NCI-H69 (cell line): ENCODE results near the gene SLC17A2.
"Not testable (repeated sequence)": the region's sequence is repeated elsewhere in the genome, so short reads cannot be mapped to it uniquely, and the experiment has no call there.

Experiments
- DNase-seq: peaks from one replicate; lab custom pipeline; 2025; lab: John Stamatoyannopoulos, UW

The SLC17A2 gene

DNA sequence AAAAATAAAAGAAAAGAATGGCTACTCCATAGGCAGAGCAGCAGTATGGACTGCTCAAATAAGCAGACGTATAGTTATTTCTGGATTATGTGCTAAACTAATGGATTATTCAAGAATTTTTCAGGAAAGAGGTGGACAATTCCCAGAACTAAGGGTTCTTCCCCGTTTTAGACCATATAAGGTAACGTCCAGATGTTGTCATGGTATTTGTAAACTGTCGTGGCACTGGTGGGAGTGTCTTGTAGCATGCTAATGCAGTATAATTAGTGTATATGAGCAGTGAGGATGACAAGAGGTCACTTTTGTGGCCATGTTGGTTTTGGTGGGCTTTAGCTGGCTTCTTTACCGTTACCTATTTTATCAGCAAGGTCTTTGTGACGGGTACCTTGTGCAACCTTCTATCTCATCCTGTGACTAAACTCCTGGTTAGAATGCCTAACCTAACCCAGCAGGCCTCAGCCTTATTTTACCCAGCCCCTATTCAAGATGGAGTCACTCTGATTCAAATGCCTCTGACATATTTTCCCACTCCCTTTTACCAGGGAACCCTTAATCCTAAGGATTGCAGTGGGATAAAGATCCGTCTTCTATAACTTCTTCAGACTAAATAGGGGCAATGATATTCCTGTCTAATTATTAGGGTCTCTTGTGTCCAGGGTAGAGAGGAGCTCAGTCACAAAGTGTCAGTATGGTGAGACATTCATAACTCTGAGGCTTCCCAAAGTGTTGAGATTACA, 21.0 kb upstream of the SLC17A2 start:
- no peak for DNase-seq

GRCh38 chr6:25950297-25950696, 19.8 kb upstream of the SLC17A2 start:
- DNase-seq: no peak

DNA sequence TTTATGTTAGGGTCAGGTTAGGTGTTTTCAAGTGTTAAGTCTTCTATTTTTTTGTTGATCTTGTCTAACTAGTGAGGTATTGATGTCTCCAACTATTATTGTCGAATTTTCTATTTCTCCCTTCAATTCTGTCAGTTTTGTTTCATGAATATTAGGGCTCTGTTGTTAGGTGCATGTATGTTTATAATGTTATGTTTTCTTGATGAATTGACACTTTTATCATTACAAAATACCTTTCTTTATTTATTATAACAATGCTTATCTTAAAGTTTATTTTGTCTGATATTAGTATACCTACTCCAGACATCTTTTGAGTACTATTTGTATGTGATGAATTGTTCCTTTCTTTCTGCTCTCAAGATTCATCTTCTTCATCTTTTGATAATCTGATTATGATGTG, 19.2 kb upstream of the SLC17A2 start:
- no peak for DNase-seq

DNA sequence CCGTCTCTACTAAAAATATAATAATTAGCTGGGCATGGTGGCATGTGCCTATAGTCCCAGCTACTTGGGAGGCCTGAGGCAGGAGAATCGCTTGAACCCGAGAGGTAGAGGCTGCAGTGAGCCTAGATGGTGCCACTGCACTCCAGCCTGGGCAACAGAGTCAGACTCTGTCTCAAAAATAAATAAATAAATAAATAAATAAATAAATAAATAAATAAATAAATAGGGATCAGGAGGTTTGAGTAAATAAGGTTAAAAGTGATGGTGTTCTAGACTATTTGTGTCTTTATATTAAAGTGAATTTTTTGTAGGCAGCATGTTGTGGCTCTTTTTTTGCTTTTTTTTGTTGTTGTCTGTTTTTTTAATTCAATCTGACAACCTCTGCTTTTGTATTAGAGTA, 17.0 kb upstream of the SLC17A2 start:
- DNase-seq: not testable (repeated sequence)

GRCh38 chr6:25946631-25947030, 16.1 kb upstream of the SLC17A2 start:
- no peak for DNase-seq

- DNase-seq: not testable (repeated sequence)
Observed at GRCh38 chr6:25945738-25946137, 15.2 kb upstream of the SLC17A2 start.

GRCh38 chr6:25944688-25945574, 14.4 kb upstream of the SLC17A2 start:
- no peak for DNase-seq

GRCh38 chr6:25943887-25944286, 13.4 kb upstream of the SLC17A2 start:
- DNase-seq: no peak

GRCh38 chr6:25942561-25943147, 12.2 kb upstream of the SLC17A2 start:
- DNase-seq: peak; percentile 55

GRCh38 chr6:25939593-25939992, 9.1 kb upstream of the SLC17A2 start:
- no peak for DNase-seq

DNA sequence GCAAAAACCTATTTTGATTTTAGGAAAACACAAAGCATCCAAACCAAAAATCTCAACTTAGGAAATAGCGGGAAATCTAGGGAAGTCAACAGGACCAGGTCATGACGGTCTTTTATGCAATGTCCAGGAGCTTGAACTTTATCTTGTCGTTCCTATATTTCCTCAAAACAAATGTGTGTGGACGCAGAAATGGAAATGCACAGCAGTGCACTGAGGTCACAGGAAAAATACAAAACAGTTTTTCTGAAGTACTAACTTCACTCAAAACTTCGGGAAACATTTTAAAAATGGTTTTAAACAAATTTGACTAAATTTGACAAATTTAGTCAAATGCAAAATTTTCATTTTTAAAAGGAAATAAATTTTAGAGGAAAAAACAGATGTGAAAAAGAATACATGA, 5.5 kb upstream of the SLC17A2 start:
- no peak for DNase-seq

DNA sequence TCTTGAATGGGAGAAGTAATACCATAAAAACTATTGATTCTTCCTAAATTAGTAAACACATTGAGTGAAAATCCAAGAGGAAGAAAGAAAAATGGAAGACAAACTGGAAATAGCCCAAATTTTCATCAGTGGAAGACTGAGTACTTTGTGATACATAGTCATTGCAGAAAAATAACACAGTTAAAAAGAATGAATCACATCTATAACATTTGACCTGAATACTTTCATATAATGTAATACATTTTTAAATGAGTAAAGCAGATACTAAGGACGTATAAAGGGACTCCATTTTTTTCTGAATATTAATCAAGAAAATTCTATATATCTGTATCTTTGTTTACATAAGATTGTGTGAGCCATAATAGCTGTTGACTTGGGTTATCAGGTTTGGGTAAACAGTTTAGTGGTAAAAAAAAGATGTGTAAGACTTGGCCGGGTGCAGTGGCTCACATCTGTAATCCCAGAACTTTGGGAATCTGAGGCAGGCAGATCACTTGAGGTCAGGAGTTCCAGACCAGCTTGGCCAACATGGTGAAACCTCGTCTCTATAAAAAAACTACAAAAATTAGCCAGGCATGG, 4.3 kb upstream of the SLC17A2 start:
- DNase-seq: no peak

- no peak for DNase-seq
Observed at GRCh38 chr6:25934156-25934555, 3.7 kb upstream of the SLC17A2 start.

DNA sequence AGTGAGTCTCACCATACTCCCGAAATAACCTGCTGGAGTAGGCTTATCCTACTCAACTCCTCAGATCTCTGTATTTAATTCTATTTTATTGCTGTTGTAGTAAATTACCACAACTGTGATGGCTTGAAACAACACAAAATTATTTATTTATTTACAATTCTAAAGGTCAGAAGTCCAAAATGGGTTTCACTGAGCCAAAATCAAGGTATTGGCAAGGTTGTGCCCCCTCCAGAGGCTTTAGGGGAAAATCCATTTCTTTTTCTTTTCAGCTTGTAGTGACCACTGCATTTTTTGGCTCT, 869 bp upstream of the SLC17A2 start:
- DNase-seq: no peak

- not testable (repeated sequence) for DNase-seq
Observed at GRCh38 chr6:25929785-25930184, 706 bp downstream of the SLC17A2 start.

GRCh38 chr6:25928562-25929324, 1.7 kb downstream of the SLC17A2 start:
- DNase-seq: no peak

- DNase-seq: no peak
Observed at GRCh38 chr6:25927756-25928216, 2.7 kb downstream of the SLC17A2 start.

DNA sequence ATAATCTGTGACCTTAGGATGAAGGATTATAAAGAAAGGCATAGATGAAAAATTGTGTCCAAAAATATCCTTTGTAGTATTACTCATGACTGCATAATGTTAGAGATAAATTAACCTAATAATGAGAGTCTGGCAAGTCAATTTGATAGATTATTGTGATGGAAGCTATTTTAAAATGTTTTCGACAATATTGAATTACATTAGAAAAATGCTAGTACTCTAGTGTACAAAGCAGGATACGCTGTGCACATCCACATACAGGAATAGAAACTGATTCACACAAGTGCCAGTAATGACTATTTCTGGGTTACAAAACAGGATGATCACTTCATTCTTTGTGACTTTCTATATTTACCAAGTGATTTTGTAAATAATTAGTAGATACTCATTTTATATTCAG, 3.3 kb downstream of the SLC17A2 start:
- DNase-seq: no peak

- DNase-seq: no peak
Observed at GRCh38 chr6:25925876-25926275, 4.6 kb downstream of the SLC17A2 start.

DNA sequence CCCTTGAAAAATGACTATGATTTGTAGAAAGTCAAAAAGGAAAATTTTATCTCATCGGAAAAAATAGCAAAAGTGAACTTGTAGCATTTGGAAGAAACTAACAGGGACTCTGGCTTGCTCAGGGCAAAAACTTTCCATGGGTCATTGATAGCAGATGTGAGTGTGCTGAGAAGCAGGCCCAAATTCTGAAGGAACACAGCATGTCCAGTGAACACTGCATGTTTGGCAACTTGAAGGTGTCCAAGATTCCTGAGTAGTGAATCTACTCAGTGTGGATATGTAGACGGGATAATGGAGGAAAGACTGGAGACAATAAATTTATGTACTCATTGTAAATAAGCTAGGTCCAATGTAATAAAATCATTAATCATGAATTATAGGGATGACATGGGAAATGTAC, 8.2 kb downstream of the SLC17A2 start:
- DNase-seq: no peak

DNA sequence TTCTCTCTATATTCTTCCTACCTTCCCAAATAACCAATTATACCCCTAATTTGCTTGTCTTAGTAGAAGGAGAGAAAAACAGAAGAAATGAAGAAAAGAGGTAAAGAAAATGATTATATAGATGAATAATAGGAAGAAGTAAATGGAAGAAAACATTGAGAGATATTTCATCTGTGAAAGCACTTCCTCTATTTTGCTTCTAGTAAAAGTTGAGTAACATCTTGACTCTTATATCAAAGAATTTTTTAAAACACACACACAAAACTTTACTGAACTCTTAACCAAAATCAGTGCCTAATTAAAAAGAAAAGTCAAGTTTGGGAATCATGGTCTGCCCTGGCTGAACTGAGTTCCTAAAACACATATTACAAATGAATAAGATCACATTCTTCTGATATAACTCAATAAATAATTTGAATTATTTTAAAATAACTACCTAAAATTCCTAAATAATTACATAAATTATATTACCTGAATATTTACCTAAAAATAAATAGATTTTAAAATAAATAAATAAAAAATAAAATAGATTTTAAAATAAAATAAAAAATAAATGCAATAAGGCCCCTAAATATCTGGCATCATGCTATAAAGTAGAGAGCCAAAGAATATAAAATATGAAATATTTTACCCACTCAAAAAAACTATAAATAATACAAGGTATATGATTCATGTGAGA, 8.8 kb downstream of the SLC17A2 start:
- no peak for DNase-seq
